Limb (tissue), 2 donors: Measurements from ENCODE around the gene FAM114A1.
A peak's percentile ranks its signal among the peaks of the same experiment; 100 is the strongest.

Experiments used
- DNase-seq, 2 donors: peaks; one replicate each; pipeline ENCODE4 v3.0.0-alpha.2; 2016; ENCODE audit errors: extremely low spot score in 2 of 2

The FAM114A1 gene

GRCh38 chr4:38858097-38858420 lies 9.5 kb upstream of the FAM114A1 start:
- no peak for DNase-seq

DNA sequence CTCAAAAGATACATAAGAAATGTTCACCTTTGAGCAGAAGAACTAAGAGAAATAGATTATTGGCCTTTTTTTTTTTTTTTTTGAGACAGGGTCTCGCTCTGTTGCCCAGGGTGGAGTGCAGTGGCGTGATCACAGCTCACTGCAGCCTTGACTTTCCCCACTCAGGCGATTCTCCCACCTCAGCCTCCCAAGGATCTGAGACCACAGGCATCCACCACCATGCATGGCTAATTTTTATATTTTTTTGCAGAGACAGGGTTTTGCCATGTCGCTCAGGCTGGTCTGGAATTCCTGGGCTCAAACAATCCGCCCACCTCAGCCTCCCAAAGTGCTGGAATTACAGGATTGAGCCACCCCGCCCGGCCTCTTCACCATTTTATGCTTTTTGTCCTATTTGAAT lies 8.1 kb upstream of the FAM114A1 start:
- no peak for DNase-seq

DNA sequence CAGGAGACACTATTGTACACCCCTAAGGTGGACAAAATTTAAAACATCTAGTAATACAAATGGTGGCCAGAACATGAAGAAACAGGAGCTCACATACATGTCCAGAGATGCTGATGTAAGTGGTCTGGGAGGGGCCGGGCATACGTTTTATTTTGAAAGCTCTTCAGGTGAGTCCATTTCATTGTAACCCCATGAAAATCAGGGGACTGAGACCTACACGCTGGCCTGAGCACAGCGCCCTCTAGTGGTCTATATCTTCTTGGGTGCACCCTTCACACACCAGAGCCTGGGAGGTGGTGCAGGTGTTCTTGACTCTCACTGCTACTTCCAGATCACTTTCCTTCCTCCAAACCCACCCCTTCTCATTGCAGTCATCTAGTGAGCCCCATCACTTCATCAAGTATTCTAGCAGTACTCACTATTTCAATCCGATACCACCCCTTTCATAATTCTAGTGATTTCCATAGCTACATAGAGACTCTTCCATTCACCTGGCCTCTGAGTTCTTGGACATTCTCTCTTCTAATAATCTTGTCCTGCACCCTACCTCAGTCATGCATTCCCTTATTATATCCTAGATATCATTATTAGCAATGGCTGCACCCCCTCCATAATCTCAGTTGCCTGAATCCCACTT lies 6.7 kb upstream of the FAM114A1 start:
- DNase-seq: no peak

- DNase-seq: no peak
These were observed 5.8 kb upstream of the FAM114A1 start for GRCh38 chr4:38861791-38862190.

- DNase-seq: no peak
These were observed 2.2 kb upstream of the FAM114A1 start for GRCh38 chr4:38865445-38865844.

GRCh38 chr4:38866973-38867477 lies 581 bp upstream of the FAM114A1 start:
- no peak for DNase-seq

GRCh38 chr4:38868059-38868960 lies 704 bp downstream of the FAM114A1 start:
- DNase-seq: peak in 1 of 2 donors; percentile 40

GRCh38 chr4:38869511-38869910 lies 1.9 kb downstream of the FAM114A1 start:
- no peak for DNase-seq

- no peak for DNase-seq
These were observed 2.6 kb downstream of the FAM114A1 start for GRCh38 chr4:38870098-38870808.

DNA sequence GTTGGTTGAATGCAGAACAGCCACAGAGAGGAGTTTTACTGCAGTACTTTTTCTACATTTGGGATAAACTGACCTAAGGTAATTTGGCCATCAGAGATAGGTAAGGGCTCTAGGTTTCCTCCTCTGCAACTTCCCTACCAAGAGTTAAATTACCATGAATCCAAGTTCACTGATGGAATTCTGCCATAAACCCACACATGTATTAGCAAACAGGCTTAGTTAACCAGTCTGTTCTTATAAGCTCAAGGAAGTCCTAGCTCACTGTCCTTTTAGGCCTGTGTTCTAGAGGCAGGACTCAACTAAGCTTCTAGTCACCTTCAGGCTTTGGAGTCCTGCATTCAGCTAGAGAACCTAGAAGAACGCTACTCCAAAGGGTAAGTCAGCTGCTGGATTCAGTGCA lies 4.0 kb downstream of the FAM114A1 start:
- DNase-seq: no peak

- DNase-seq: no peak
These were observed 5.0 kb downstream of the FAM114A1 start for GRCh38 chr4:38872620-38873019.

DNA sequence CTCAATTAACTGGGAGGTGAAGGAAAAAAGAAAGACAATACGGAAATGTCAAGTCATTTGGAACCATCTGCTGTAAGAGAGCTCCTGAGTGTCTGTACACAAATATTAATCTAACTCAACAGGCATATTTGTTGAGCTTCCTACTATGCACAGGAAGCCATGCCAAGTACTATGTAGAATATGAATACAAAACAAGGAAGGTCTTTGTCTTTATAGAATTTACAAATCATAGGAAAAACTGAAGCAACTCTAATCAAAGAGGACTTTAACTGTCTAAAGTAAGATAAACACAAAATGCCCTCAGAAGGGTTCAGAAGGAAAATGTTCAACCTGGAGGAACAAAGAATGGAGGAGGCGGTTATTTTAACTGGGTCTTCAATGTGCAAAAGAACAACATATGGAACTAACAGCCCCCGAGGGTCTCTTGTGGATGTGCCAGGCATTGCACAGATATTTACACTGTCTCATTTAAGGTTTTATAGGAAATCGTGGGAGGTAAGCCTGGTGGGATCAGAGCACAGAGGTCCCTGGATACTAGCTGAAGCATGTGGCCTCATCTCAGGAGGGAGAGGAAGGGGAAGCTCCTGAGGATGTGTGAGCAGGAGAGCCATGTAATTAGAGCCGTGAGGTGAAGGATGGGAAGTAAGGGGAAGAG lies 5.8 kb downstream of the FAM114A1 start:
- DNase-seq: no peak

DNA sequence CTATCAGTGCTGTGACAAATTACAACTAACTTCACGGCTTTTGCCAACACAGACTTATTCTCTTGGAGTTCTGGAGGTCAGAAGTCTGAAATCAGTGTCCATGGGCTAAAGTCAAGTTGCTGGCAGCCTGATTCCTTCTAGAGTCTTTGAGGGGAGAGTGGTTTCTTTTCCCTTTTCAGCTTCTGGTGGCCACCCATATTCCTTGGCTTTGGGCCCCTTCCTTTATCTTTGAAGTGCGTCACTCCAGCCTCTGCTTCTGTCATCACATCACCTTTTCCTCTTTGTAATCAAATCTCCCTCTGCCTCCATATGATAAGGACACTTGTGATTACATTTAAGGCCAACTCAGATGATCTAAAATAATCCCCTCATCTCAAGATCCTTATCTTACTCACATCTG lies 9.0 kb downstream of the FAM114A1 start:
- no peak for DNase-seq

GRCh38 chr4:38884254-38884653 lies 16.6 kb downstream of the FAM114A1 start:
- no peak for DNase-seq

DNA sequence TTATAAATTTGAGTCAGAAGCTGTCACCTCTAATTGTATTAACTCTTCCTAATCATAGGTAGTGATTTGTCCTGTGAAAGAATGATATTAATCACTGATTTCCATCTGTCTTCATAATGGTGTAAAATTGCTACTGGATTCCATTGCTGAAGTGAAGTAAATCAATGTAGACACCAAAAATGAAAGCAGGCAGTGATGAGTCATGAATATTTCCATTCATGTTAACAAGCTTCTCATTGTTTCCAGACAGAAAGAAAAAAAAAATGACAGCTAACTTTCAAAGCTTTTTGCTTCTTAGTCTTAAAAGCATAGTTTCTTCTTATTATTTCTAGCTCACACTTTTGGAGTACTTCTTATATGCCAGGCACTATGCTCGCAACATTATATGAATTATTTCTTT lies 21.5 kb downstream of the FAM114A1 start:
- DNase-seq: no peak

GRCh38 chr4:38891051-38891983 lies 23.7 kb downstream of the FAM114A1 start:
- DNase-seq: no peak

GRCh38 chr4:38894322-38894982 lies 26.8 kb downstream of the FAM114A1 start:
- no peak for DNase-seq

DNA sequence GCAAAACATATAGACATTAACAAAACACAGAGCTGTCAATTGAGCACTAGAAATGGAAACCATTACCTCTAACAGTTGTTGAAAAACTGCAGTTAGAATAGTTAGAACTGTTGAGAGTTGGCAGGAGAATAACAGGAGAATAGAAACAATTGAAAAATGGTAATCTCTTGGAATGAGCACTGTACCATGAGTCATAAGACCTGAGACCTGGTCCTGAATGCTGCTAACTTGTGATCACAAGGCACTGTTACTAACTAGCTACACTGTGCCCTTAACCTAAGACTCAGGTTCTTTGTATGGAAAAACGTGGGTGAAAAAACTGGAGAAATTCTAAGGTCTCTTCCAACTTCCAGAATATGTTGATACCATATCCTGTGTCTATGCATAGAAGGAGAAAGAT lies 29.3 kb downstream of the FAM114A1 start:
- DNase-seq: no peak

DNA sequence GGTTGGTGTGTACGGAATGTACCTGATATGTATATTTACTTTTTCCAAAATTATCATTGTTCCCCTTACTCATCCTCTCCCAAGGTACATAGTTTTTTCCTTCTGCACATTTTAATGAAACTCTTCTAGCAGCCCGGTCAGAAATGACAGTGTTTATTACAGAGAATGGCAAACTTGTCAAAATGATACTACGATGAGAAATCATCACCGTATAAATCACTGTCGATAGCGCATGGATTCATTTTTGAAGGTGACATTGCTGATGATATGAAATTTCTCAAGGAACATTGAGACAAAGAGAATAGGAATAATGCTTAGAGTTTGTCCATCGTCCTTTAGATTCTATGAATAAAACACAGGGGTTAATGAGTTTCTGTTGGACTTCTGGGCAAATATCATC lies 30.6 kb downstream of the FAM114A1 start:
- no peak for DNase-seq

- no peak for DNase-seq
These were observed 34.6 kb downstream of the FAM114A1 start for GRCh38 chr4:38902221-38902620.
